ENCODE measurements around the gene LITAF. TPM values are rescaled to one million over a fixed set of nuclear protein-coding genes. Genes with fewer than 3 reads are reported as not detected.
"Not testable (repeated sequence)": the region's sequence is repeated elsewhere in the genome, so short reads cannot be mapped to it uniquely, and the experiment has no call there.

LITAF gene
- total RNA-seq, 1 donor from 2014 or later = 179 TPM

- Mint-ChIP-seq H3K27ac (ENCODE audit: unreplicated experiment) (peak overlapping the region; percentile 81), H3K9me3 (ENCODE audit: unreplicated experiment) (no peaks in the 10 kb centered on the region)
Measured at GRCh38 chr16:11596572-11597226, 10.0 kb upstream of the LITAF start.

DNA sequence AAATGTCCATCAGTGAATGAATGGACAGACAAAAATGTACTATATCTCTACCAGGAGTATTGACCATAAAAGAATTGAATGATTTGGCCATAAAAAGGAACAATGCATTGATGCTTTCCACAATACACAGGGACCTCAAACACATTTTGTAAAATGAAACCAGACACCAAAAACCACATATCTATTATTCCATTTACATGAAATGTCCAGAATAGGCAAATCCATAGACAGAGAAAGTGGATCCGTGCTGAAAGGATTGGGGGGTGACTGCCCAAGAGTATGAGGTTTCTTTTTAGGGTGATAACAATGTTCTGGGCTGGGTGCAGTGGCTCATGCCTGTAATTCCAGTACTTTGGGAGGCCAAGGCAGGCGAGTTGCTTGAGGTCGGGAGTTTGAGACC, 6.9 kb upstream of the LITAF start:
- Mint-ChIP-seq H3K27ac (ENCODE audit: unreplicated experiment) (no peak overlapping the region), H3K4me3 (ENCODE audit: unreplicated experiment) (no peak overlapping the region), H3K36me3 (ENCODE audit: unreplicated experiment) (no peaks in the 10 kb centered on the region), H3K9me3 (ENCODE audit: unreplicated experiment) (no peaks in the 10 kb centered on the region), H3K4me1 (ENCODE audit: unreplicated experiment) (peaks cover 31% of the 10 kb centered on the region), H3K27me3 (ENCODE audit: unreplicated experiment) (no peaks in the 10 kb centered on the region)
- TF ChIP-seq, protein P1, sequence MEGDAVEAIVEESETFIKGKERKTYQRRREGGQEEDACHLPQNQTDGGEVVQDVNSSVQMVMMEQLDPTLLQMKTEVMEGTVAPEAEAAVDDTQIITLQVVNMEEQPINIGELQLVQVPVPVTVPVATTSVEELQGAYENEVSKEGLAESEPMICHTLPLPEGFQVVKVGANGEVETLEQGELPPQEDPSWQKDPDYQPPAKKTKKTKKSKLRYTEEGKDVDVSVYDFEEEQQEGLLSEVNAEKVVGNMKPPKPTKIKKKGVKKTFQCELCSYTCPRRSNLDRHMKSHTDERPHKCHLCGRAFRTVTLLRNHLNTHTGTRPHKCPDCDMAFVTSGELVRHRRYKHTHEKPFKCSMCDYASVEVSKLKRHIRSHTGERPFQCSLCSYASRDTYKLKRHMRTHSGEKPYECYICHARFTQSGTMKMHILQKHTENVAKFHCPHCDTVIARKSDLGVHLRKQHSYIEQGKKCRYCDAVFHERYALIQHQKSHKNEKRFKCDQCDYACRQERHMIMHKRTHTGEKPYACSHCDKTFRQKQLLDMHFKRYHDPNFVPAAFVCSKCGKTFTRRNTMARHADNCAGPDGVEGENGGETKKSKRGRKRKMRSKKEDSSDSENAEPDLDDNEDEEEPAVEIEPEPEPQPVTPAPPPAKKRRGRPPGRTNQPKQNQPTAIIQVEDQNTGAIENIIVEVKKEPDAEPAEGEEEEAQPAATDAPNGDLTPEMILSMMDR (IDR thresholded peaks at IDR 0.05) = no peak
- no peak for DNase-seq (ENCODE audit: extremely low spot score, unreplicated experiment)

More at GRCh38 chr16:11596572-11597226, 10.0 kb upstream of the LITAF start:
- TF ChIP-seq, protein P1 (IDR thresholded peaks at IDR 0.05) = no peak
- Mint-ChIP-seq H3K4me3 (ENCODE audit: unreplicated experiment) (no peak overlapping the region), H3K36me3 (ENCODE audit: unreplicated experiment) (no peaks in the 10 kb centered on the region), H3K27me3 (ENCODE audit: unreplicated experiment) (no peaks in the 10 kb centered on the region), H3K4me1 (ENCODE audit: unreplicated experiment) (peaks cover 31% of the 10 kb centered on the region)
- DNase-seq (ENCODE audit: extremely low spot score, unreplicated experiment) = no peak

DNA sequence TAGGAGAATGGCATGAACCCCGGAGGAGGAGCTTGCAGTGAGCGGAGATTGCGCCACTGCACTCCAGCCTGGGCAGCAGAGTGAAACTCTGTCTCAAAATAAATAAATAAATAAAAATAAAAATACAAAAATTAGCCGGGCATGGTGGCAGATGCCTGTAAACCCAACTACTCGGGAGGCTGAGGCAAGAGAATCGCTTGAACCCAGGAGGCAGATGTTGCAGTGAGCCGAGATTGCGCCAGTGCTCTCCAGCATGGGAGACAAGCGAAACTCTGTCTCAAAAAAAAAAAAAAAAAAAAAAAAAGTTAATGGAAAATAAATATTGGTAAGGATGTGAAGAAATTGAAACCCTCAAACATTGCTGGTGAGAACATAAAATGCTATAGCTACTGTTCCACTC, 6.4 kb upstream of the LITAF start:
- H3K27ac Mint-ChIP-seq (ENCODE audit: unreplicated experiment); DNase-seq (ENCODE audit: extremely low spot score, unreplicated experiment); H3K36me3 Mint-ChIP-seq (ENCODE audit: unreplicated experiment); H3K9me3 Mint-ChIP-seq (ENCODE audit: unreplicated experiment); H3K4me3 Mint-ChIP-seq (ENCODE audit: unreplicated experiment); H3K27me3 Mint-ChIP-seq (ENCODE audit: unreplicated experiment): not testable (repeated sequence)
- H3K4me1 Mint-ChIP-seq (ENCODE audit: unreplicated experiment) = peaks cover 31% of the 10 kb centered on the region

DNA sequence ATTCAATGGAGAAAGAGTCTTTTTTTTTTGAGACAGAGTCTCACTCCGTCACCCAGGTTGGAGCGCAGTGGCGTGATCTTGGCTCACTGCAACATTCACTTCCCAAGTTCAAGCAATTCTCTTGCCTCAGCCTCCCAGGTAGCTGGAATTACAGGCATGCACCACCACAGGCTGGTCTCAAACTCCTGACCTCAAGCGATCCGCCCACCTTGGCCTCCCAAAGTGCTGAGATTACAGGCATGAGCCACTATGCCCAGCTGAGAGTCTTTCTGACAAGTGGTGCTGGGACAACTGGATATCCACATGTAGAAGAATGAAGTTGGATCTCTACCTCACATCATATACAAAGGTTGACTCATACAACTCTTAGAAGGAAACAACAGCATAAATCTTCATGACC, 4.9 kb upstream of the LITAF start:
- H3K27me3 Mint-ChIP-seq (ENCODE audit: unreplicated experiment); DNase-seq (ENCODE audit: extremely low spot score, unreplicated experiment); H3K9me3 Mint-ChIP-seq (ENCODE audit: unreplicated experiment); H3K36me3 Mint-ChIP-seq (ENCODE audit: unreplicated experiment); H3K4me3 Mint-ChIP-seq (ENCODE audit: unreplicated experiment); H3K27ac Mint-ChIP-seq (ENCODE audit: unreplicated experiment): not testable (repeated sequence)
- H3K4me1 Mint-ChIP-seq (ENCODE audit: unreplicated experiment) = peaks cover 21% of the 10 kb centered on the region

GRCh38 chr16:11589198-11589550, 2.5 kb upstream of the LITAF start:
- TF ChIP-seq, protein P1 (IDR thresholded peaks at IDR 0.05) = no peak
- Mint-ChIP-seq H3K27ac (ENCODE audit: unreplicated experiment) (peak overlapping the region; percentile 13), H3K9me3 (ENCODE audit: unreplicated experiment) (no peaks in the 10 kb centered on the region), H3K4me3 (ENCODE audit: unreplicated experiment) (no peak overlapping the region), H3K36me3 (ENCODE audit: unreplicated experiment) (peaks cover 3% of the 10 kb centered on the region), H3K4me1 (ENCODE audit: unreplicated experiment) (peaks cover 29% of the 10 kb centered on the region), H3K27me3 (ENCODE audit: unreplicated experiment) (no peaks in the 10 kb centered on the region)
- no peak for DNase-seq (ENCODE audit: extremely low spot score, unreplicated experiment)

DNA sequence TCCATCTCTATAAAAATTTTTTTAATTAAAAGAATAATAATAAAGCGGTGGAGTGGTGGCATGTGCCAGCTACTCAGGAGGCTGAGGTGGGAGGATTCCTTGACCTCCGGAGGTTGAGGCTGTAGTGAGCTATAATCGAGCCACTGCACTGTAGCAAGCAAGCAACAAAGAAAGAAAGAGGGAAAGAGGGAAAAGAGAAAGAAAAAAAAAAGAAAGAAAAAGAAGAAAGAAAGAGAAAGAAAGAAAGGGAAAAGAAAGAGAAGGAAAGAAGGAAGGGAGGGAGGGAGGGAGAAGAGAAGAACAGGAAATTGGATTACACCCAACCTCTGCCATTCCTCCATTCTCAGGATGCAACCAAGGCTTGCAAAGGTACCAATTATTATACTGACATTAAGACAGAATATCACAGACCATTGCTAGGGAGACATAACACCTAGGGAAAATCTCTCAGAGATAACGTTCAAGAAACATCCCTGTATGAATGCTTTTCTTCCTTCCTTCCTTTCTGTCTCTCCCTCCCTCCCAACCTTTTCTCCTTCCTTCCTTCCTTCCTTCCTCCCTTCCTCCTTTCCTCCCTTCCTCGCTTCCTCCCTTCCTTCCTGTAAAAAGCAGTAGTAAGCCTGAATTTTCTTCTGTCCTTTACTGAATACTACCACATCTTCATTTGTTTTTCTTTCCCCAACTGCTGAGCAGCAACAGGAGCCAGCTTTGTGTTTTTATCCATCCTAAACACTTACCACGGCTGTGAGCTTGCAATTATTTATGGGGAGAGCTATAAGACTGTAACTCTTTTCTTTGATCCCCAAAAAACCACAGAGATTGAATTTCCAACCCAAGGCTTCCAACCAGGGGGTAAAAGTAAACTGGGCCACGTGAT, 1.8 kb upstream of the LITAF start:
- peaks cover 34% of the 10 kb centered on the region for H3K4me1 Mint-ChIP-seq (ENCODE audit: unreplicated experiment)
- no peaks in the 10 kb centered on the region for H3K9me3 Mint-ChIP-seq (ENCODE audit: unreplicated experiment)
- DNase-seq (ENCODE audit: extremely low spot score, unreplicated experiment) = no peak
- peak overlapping the region; percentile 34 for H3K27ac Mint-ChIP-seq (ENCODE audit: unreplicated experiment)
- H3K27me3 Mint-ChIP-seq (ENCODE audit: unreplicated experiment) = no peaks in the 10 kb centered on the region
- H3K36me3 Mint-ChIP-seq (ENCODE audit: unreplicated experiment) = peaks cover 5% of the 10 kb centered on the region
- no peak overlapping the region for H3K4me3 Mint-ChIP-seq (ENCODE audit: unreplicated experiment)
- TF ChIP-seq, protein P1 (IDR thresholded peaks at IDR 0.05) = no peak

Data from osteocyte (in vitro differentiated cells).